WTC11 (cell line): ENCODE results near the gene XRCC4. TPM values are rescaled to one million over a fixed set of nuclear protein-coding genes. Genes with fewer than 3 reads are reported as not detected.

Experiments
- ATAC-seq: fragments of 200-7000 bp; cut with Tn5 transposase; 2 replicates; pipeline ENCODE4 v1.10.0; 2021; ENCODE audit warnings: mild to moderate bottlenecking, moderate library complexity
- CTCF ChIA-PET: fragments of 300-600 bp; sonication (Branson Sonifier 250); formaldehyde crosslinking; loops from one replicate; lab custom pipeline; 2021; ENCODE audit warnings: antibody characterized with exemption; lab: Charles Lee
- POLR2A ChIA-PET: fragments of 350-600 bp; sonication (Branson Sonifier 250); formaldehyde crosslinking; loops from one replicate; lab custom pipeline; 2021; ENCODE audit warnings: antibody characterized with exemption; lab: Charles Lee
- DNase-seq: peaks from one replicate; pipeline ENCODE4 v3.0.0; 2021; ENCODE audit warnings: low spot score
- H3K27ac Mint-ChIP-seq: 2 replicates; pipeline ENCODE4 v1.8.0; 2021; ENCODE audit warnings: mixed read lengths
- H3K27me3 Mint-ChIP-seq: 2 replicates; pipeline ENCODE4 v1.8.0; 2021; ENCODE audit warnings: low read depth, mild to moderate bottlenecking, moderate library complexity, mixed read lengths
- H3K36me3 Mint-ChIP-seq: 2 replicates; pipeline ENCODE4 v1.8.0; 2021; ENCODE audit warnings: mixed read lengths
- H3K4me1 Mint-ChIP-seq: 2 replicates; pipeline ENCODE4 v1.8.0; 2022; ENCODE audit warnings: mixed read lengths
- H3K4me3 Mint-ChIP-seq: 2 replicates; pipeline ENCODE4 v1.8.0; 2021; ENCODE audit warnings: mild to moderate bottlenecking, moderate library complexity, mixed read lengths
- H3K9me3 Mint-ChIP-seq: 2 replicates; pipeline ENCODE4 v1.8.0; 2021; ENCODE audit warnings: mixed read lengths
- FOXP1 ChIP-seq: sonication (generic); formaldehyde crosslinking; IDR thresholded peaks from 2 replicates; pipeline ENCODE4 v1.8.0; 2022; ENCODE audit warnings: missing genetic modification reagents, mild to moderate bottlenecking, moderate library complexity, borderline replicate concordance
- GABPB1 ChIP-seq: sonication (generic); formaldehyde crosslinking; IDR thresholded peaks from 2 replicates; pipeline ENCODE4 v1.8.1; 2023; ENCODE audit warnings: mild to moderate bottlenecking, missing genetic modification reagents
- GTF2I ChIP-seq: fragments of 250-450 bp; sonication (Bioruptor Pico); conservative IDR thresholded peaks from 2 replicates; pipeline ENCODE4 v1.4.0; 2021; ENCODE audit warnings: mild to moderate bottlenecking
- IRF1 ChIP-seq: sonication (generic); formaldehyde crosslinking; IDR thresholded peaks from 2 replicates; pipeline ENCODE4 v1.8.0; 2023; ENCODE audit warnings: missing genetic modification reagents
- JUN ChIP-seq: sonication (generic); formaldehyde crosslinking; IDR thresholded peaks from 2 replicates; pipeline ENCODE4 v1.8.0; 2023; ENCODE audit warnings: mild to moderate bottlenecking, missing genetic modification reagents
- MLX ChIP-seq: sonication (generic); formaldehyde crosslinking; IDR thresholded peaks from 2 replicates; pipeline ENCODE4 v1.8.1; 2023; ENCODE audit warnings: mild to moderate bottlenecking, missing genetic modification reagents, moderate library complexity
- NFATC4 ChIP-seq: fragments of 250-450 bp; sonication (Bioruptor Pico); IDR thresholded peaks from 2 replicates; pipeline ENCODE4 v1.9.0; 2021; ENCODE audit warnings: mild to moderate bottlenecking
- NFYB ChIP-seq: sonication (generic); formaldehyde crosslinking; conservative IDR thresholded peaks from 2 replicates; pipeline ENCODE4 v1.8.0; 2022; ENCODE audit warnings: low read depth, missing genetic modification reagents
- OVOL2 ChIP-seq: fragments of 250-450 bp; sonication (Bioruptor Pico); IDR thresholded peaks from 2 replicates; pipeline ENCODE4 v1.9.0; 2021; ENCODE audit warnings: mild to moderate bottlenecking, borderline replicate concordance
- TCF7 ChIP-seq: sonication (generic); formaldehyde crosslinking; IDR thresholded peaks from 2 replicates; pipeline ENCODE4 v1.8.0; 2022; ENCODE audit warnings: mild to moderate bottlenecking, low read depth, missing genetic modification reagents, moderate library complexity
- TEAD1 ChIP-seq: sonication (generic); formaldehyde crosslinking; IDR thresholded peaks from 2 replicates; pipeline ENCODE4 v1.8.0; 2022; ENCODE audit warnings: mild to moderate bottlenecking, missing genetic modification reagents
- USF2 ChIP-seq: sonication (generic); formaldehyde crosslinking; IDR thresholded peaks from 2 replicates; pipeline ENCODE4 v1.8.1; 2023; ENCODE audit warnings: mild to moderate bottlenecking, missing genetic modification reagents, moderate library complexity
- ZBTB43 ChIP-seq: sonication (generic); formaldehyde crosslinking; IDR thresholded peaks from 2 replicates; pipeline ENCODE4 v1.8.1; 2023; ENCODE audit warnings: mild to moderate bottlenecking, missing genetic modification reagents
- ZNF219 ChIP-seq: sonication (generic); formaldehyde crosslinking; IDR thresholded peaks from 2 replicates; pipeline ENCODE4 v1.8.0; 2023; ENCODE audit warnings: missing genetic modification reagents, mild to moderate bottlenecking, borderline replicate concordance
- ZNF532 ChIP-seq: fragments of 250-450 bp; sonication (Bioruptor Pico); IDR thresholded peaks from 2 replicates; pipeline ENCODE4 v1.9.0; 2021; ENCODE audit warnings: mild to moderate bottlenecking, borderline replicate concordance
- total RNA-seq: library from RNA; stranded (reverse); gene quantifications from 3 replicates; pipeline ENCODE4 v1.2.3, GENCODE V29; 2021

Gene XRCC4
- total RNA-seq, 1 experiment from 2014 or later = 13.5 TPM

- TF ChIP-seq USF2 (CRISPR knock-in tag) = no peak
- TF ChIP-seq FOXP1 (CRISPR knock-in tag) = no peak
- TF ChIP-seq NFATC4 (CRISPR knock-in tag) = no peak
- TF ChIP-seq JUN = no peak
- no peak for TF ChIP-seq ZNF532 (CRISPR knock-in tag)
- no peak for TF ChIP-seq ZNF219 (CRISPR knock-in tag)
- no peak for TF ChIP-seq ZBTB43 (CRISPR knock-in tag)
- TF ChIP-seq GTF2I (CRISPR knock-in tag) = no peak
- TF ChIP-seq MLX (CRISPR knock-in tag) = no peak
- Mint-ChIP-seq H3K9me3 (no peaks in the 10 kb centered on the region), H3K4me1 (peaks cover 4% of the 10 kb centered on the region), H3K27me3 (no peaks in the 10 kb centered on the region), H3K27ac (no peak overlapping the region), H3K36me3 (no peaks in the 10 kb centered on the region), H3K4me3 (no peak overlapping the region)
- DNase-seq (no peak), ATAC-seq (no peak)
- ChIA-PET CTCF (no interaction called here), POLR2A (interaction anchor here (1.0 kb wide), 1 partner anchor 432 kb away, joined by 3 read pairs; no protein-coding TSS in a partner anchor)
These were observed 34.8 kb upstream of the XRCC4 start for GRCh38 chr5:83042507-83042906.

- no peaks in the 10 kb centered on the region for H3K36me3 Mint-ChIP-seq
- no peak for ATAC-seq
- peaks cover 4% of the 10 kb centered on the region; the same call in 1 of the 2 replicates for H3K4me1 Mint-ChIP-seq
- CTCF ChIA-PET = no interaction called here
- no peak overlapping the region for H3K4me3 Mint-ChIP-seq
- DNase-seq = no peak
- TF ChIP-seq TEAD1 (CRISPR knock-in tag) (no peak), GABPB1 (CRISPR knock-in tag) (no peak), OVOL2 (CRISPR knock-in tag) (no peak), NFYB (CRISPR knock-in tag) (no peak), MLX (CRISPR knock-in tag) (no peak)
- TF ChIP-seq, all 79 proteins: peak for 0
- Mint-ChIP-seq H3K9me3 (no peaks in the 10 kb centered on the region), H3K27ac (no peak overlapping the region; the same call in 1 of the 2 replicates), H3K27me3 (no peaks in the 10 kb centered on the region)
- POLR2A ChIA-PET = no interaction called here
These were observed 32.4 kb upstream of the XRCC4 start for GRCh38 chr5:83044926-83045325.

- ATAC-seq (no peak), DNase-seq (no peak)
- H3K27ac Mint-ChIP-seq = no peak overlapping the region
- no peaks in the 10 kb centered on the region for H3K9me3 Mint-ChIP-seq
- H3K4me3 Mint-ChIP-seq = no peak overlapping the region
- TF ChIP-seq TCF7 (CRISPR knock-in tag) = no peak
- no peak for TF ChIP-seq IRF1 (CRISPR knock-in tag)
- ChIA-PET CTCF (no interaction called here), POLR2A (no interaction called here)
- H3K36me3 Mint-ChIP-seq = no peaks in the 10 kb centered on the region
- H3K4me1 Mint-ChIP-seq = peaks cover 4% of the 10 kb centered on the region; the same call in 1 of the 2 replicates
- H3K27me3 Mint-ChIP-seq = no peaks in the 10 kb centered on the region
These were observed 29.1 kb upstream of the XRCC4 start for GRCh38 chr5:83048277-83048676.
